Mucosa of rectum (tissue), 2 donors: Measurements from ENCODE around the gene SP3.

Experiments
- H3K27ac ChIP-seq, 2 donors: one replicate each; pipeline ENCODE4 v1.7.0; 2013; ENCODE audit warnings: inconsistent platforms in 2 of 2, low read depth in 2 of 2, low read length in 2 of 2
- H3K27me3 ChIP-seq, 2 donors: one replicate each; pipeline ENCODE4 v1.7.0; 2013; ENCODE audit warnings: low read length in 2 of 2; ENCODE audit not compliant: control insufficient read depth in 2 of 2, insufficient read depth in 2 of 2
- H3K36me3 ChIP-seq, 2 donors: one replicate each; pipeline ENCODE4 v1.7.0; 2013; ENCODE audit warnings: low read length in 2 of 2; ENCODE audit not compliant: control insufficient read depth in 2 of 2, insufficient read depth in 2 of 2
- H3K4me1 ChIP-seq, 2 donors: one replicate each; pipeline ENCODE4 v1.7.0; 2013; ENCODE audit warnings: low read length in 2 of 2, mild to moderate bottlenecking in 1 of 2; ENCODE audit not compliant: control insufficient read depth in 2 of 2, insufficient read depth in 2 of 2
- H3K4me3 ChIP-seq, 2 donors: one replicate each; pipeline ENCODE4 v1.7.0; 2013; ENCODE audit warnings: low read length in 2 of 2
- H3K9ac ChIP-seq, 2 donors: one replicate each; pipeline ENCODE4 v1.7.0; 2013; ENCODE audit warnings: low read length in 2 of 2, low read depth in 1 of 2, mild to moderate bottlenecking in 1 of 2
- H3K9me3 ChIP-seq, 2 donors: one replicate each; pipeline ENCODE4 v1.7.0; 2013; ENCODE audit warnings: low read length in 2 of 2; ENCODE audit not compliant: control insufficient read depth in 2 of 2
- donor health status: healthy.
- donor health status: Normal muscosa, but diverticular disease.

The SP3 gene

GRCh38 chr2:174007010-174007409 lies 41.8 kb upstream of the SP3 start:
- Histone ChIP-seq H3K9me3 (no peaks in the 10 kb centered on the region), H3K9ac (no peak overlapping the region), H3K4me1 (no peaks in the 10 kb centered on the region), H3K27me3 (no peaks in the 10 kb centered on the region), H3K36me3 (no peaks in the 10 kb centered on the region), H3K27ac (no peak overlapping the region), H3K4me3 (no peak overlapping the region)

GRCh38 chr2:174005801-174006419 lies 40.7 kb upstream of the SP3 start:
- no peaks in the 10 kb centered on the region for H3K36me3 ChIP-seq
- H3K4me1 ChIP-seq: no peaks in the 10 kb centered on the region
- no peak overlapping the region for H3K4me3 ChIP-seq
- no peaks in the 10 kb centered on the region for H3K9me3 ChIP-seq
- H3K27ac ChIP-seq: no peak overlapping the region
- no peaks in the 10 kb centered on the region for H3K27me3 ChIP-seq
- no peak overlapping the region for H3K9ac ChIP-seq

GRCh38 chr2:174004905-174005605 lies 39.9 kb upstream of the SP3 start:
- Histone ChIP-seq H3K4me1 (no peaks in the 10 kb centered on the region), H3K27ac (no peak overlapping the region), H3K9me3 (no peaks in the 10 kb centered on the region), H3K9ac (no peak overlapping the region), H3K4me3 (no peak overlapping the region), H3K27me3 (no peaks in the 10 kb centered on the region), H3K36me3 (no peaks in the 10 kb centered on the region)

DNA sequence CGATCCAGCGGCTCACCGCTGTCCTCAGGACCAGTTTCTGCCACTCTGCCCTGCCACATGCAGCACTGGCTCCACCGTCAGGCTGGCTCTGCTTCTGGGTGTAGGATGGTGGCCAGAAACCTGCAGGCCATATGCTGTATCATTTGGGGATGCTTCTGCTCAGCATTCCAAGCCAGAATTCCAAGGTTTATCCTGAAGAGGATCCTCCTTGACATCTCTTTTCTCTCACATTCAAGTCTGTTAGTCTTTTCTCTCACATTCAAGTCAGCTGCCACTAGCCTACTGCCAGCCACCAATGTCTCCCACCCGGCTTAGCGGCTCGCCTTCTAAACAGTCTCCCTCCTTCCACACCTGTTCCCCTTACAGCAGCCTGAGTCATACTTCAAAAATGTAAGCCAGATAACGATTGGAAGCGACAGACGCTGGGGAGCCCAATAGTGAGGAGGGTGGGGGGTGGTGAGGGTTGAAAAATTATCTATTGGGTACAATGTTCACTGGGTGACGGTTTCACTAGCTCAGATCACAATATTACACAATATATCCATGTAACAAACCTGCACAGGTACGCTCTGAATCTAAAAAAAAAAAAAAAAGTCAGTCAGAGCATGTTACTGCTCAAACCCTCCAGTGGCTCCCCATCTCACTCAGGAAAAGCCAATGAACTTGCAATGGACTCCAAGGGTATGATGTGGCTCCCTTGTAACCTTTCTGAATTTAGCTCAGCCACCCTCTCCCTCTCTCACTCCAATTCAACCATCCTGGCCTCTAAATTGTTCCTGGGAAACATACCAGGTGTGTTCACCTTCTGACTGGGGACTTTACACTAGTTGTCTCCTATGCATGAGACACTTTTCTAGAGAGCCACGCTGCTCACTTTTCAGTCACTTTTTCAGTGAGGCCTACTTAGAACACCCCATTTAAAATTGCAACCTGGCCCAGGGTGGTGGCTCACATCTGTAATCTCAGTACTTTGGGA lies 38.8 kb upstream of the SP3 start:
- Histone ChIP-seq H3K4me3 (no peak overlapping the region), H3K27ac (no peak overlapping the region)

GRCh38 chr2:174002679-174003078 lies 37.5 kb upstream of the SP3 start:
- Histone ChIP-seq H3K4me3 (no peak overlapping the region), H3K36me3 (no peaks in the 10 kb centered on the region), H3K9ac (no peak overlapping the region), H3K9me3 (no peaks in the 10 kb centered on the region), H3K27ac (no peak overlapping the region), H3K27me3 (no peaks in the 10 kb centered on the region), H3K4me1 (peaks cover 0 to 2% of the 10 kb centered on the region in 2 donors)

More for the DNA sequence above, 38.8 kb upstream of the SP3 start:
- Histone ChIP-seq H3K9ac (no peak overlapping the region), H3K36me3 (no peaks in the 10 kb centered on the region), H3K27me3 (no peaks in the 10 kb centered on the region), H3K9me3 (no peaks in the 10 kb centered on the region), H3K4me1 (peaks cover 0 to 2% of the 10 kb centered on the region in 2 donors)

DNA sequence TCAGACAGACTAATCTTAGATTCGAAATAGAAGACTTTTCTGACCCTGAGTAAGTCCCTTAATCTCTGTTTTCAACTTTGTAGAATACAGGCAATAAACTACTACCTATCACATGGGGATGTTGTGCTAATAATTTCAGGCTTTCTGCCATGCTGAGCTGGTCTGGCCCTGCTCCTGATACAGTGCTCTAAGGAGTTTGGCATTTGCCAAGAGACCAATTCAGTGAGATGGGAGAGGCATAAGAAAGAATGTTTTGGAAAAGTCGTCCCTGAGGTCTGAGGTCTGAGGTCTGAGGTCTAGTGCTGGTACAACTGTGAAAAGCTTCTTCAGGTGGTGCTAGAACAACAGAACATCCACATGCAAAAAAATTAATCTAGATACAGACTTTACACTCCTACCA lies 35.9 kb upstream of the SP3 start:
- Histone ChIP-seq H3K9ac (no peak overlapping the region), H3K4me3 (no peak overlapping the region), H3K36me3 (no peaks in the 10 kb centered on the region), H3K27me3 (no peaks in the 10 kb centered on the region), H3K4me1 (peaks cover 0 to 4% of the 10 kb centered on the region in 2 donors), H3K9me3 (no peaks in the 10 kb centered on the region), H3K27ac (no peak overlapping the region)

- Histone ChIP-seq H3K9me3 (no peaks in the 10 kb centered on the region), H3K36me3 (no peaks in the 10 kb centered on the region), H3K4me3 (no peak overlapping the region), H3K4me1 (peaks cover 0 to 4% of the 10 kb centered on the region in 2 donors), H3K27ac (no peak overlapping the region), H3K27me3 (no peaks in the 10 kb centered on the region), H3K9ac (no peak overlapping the region)
Observed at GRCh38 chr2:173999724-174000123, 34.6 kb upstream of the SP3 start.

DNA sequence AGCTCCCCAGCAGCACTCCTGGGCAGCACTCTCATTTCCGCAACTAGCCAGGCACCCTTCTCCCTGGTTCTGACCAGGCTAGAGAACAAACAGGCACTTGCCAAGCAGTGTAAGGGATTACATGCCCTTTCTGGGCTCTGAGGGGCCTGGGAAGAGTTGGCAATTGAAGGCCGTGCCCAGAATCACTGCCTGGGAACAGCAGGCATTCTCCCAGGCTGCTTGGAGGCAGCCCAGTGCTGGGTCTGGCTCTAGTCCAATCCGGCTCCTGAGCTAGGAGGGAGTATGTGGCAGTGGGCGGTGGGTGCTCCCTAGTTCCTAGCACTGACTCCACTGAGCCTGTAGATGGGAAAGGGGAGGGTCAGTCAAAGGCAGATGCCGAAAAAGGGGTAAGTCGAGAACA lies 34.1 kb upstream of the SP3 start:
- Histone ChIP-seq H3K4me1 (peaks cover 0 to 4% of the 10 kb centered on the region in 2 donors), H3K36me3 (no peaks in the 10 kb centered on the region), H3K9me3 (no peaks in the 10 kb centered on the region), H3K4me3 (no peak overlapping the region), H3K27ac (no peak overlapping the region), H3K9ac (no peak overlapping the region), H3K27me3 (no peaks in the 10 kb centered on the region)

- no peaks in the 10 kb centered on the region for H3K36me3 ChIP-seq
- H3K27ac ChIP-seq: peak overlapping the region in 1 of 2 donors; percentile 7
- no peak overlapping the region for H3K9ac ChIP-seq
- peaks cover 0 to 4% of the 10 kb centered on the region in 2 donors for H3K4me1 ChIP-seq
- H3K4me3 ChIP-seq: no peak overlapping the region
- no peaks in the 10 kb centered on the region for H3K27me3 ChIP-seq
- no peaks in the 10 kb centered on the region for H3K9me3 ChIP-seq
Observed at GRCh38 chr2:173998386-173998785, 33.2 kb upstream of the SP3 start.

- no peaks in the 10 kb centered on the region for H3K36me3 ChIP-seq
- H3K9me3 ChIP-seq: no peaks in the 10 kb centered on the region
- no peak overlapping the region for H3K27ac ChIP-seq
- H3K4me1 ChIP-seq: peaks cover 0 to 4% of the 10 kb centered on the region in 2 donors
- H3K4me3 ChIP-seq: no peak overlapping the region
- H3K9ac ChIP-seq: no peak overlapping the region
- no peaks in the 10 kb centered on the region for H3K27me3 ChIP-seq
Observed at GRCh38 chr2:173997753-173998152, 32.6 kb upstream of the SP3 start.
